Endothelial cell of umbilical vein (primary cell): ENCODE data around the gene WLS.

Experiments used
- EZH2 ChIP-seq: IDR thresholded peaks from 2 replicates; pipeline ENCODE4 v1.6.1; 2012; ENCODE audit warnings: borderline replicate concordance, low read depth, mild to moderate bottlenecking, moderate library complexity, low read length, inconsistent platforms; ENCODE audit not compliant: severe bottlenecking
- FOS ChIP-seq: IDR thresholded peaks from 2 replicates; pipeline ENCODE4 v1.6.1; 2011; ENCODE audit warnings: mild to moderate bottlenecking, low read length, moderate library complexity, borderline replicate concordance; ENCODE audit not compliant: insufficient read depth
- GATA2 ChIP-seq: IDR thresholded peaks from 2 replicates; pipeline ENCODE4 v1.7.0; 2011; ENCODE audit warnings: low read depth, mild to moderate bottlenecking, moderate library complexity, mixed read lengths, low read length; ENCODE audit not compliant: insufficient read length, insufficient read depth
- JUN ChIP-seq: IDR thresholded peaks from 2 replicates; pipeline ENCODE4 v1.6.1; 2011; ENCODE audit warnings: borderline replicate concordance, low read depth; ENCODE audit not compliant: insufficient read length, insufficient read depth
- MYC ChIP-seq: IDR thresholded peaks from one replicate; pipeline ENCODE4 v1.6.1; 2011; ENCODE audit warnings: mild to moderate bottlenecking, low read depth, low read length
- POLR2A ChIP-seq: IDR thresholded peaks from 2 replicates; pipeline ENCODE4 v1.6.1; 2012; ENCODE audit warnings: low read depth, mild to moderate bottlenecking, control low read depth, low read length
- POLR2AphosphoS5 ChIP-seq: IDR thresholded peaks from 2 replicates; pipeline ENCODE4 v1.6.1; 2012; ENCODE audit warnings: low read depth, mild to moderate bottlenecking, control low read depth, low read length, moderate library complexity; ENCODE audit not compliant: insufficient read depth
- TF ChIP-seq, protein P1 (sequence below), 2 donors: IDR thresholded peaks; 1 replicate in 1 of 2; 2 replicates in 1 of 2; pipeline ENCODE4 v1.5.1; 2011; ENCODE audit warnings: low read length in 2 of 2, mild to moderate bottlenecking in 2 of 2, moderate library complexity in 2 of 2, control low read depth in 1 of 2, inconsistent platforms in 1 of 2, low read depth in 1 of 2; ENCODE audit not compliant: insufficient read depth in 1 of 2; ENCODE audit errors: extremely low read depth in 1 of 2
- TF ChIP-seq, protein P2 (sequence below): IDR thresholded peaks from 2 replicates; pipeline ENCODE4 v1.6.1; 2011; ENCODE audit not compliant: insufficient read depth, insufficient read length

DNA sequence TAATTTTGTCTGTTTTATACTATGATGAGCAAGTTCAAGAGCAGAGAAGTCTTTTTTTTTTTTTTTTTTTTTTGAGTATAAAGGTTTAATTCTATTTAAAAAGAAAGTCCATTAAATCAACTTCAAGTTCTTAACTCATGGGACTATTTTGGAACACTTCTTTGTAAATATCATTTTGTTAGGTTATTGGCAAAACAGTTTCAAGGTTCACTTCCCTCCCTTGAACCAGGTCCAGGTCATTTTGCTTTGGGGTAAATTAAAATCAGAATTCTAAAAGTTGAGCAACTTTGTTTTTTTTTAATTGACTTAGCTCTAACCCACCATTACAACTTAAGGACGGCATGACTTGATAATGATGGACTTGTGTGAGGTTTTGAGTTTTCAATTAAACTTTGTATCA, 72.3 kb downstream of the WLS start:
- TF ChIP-seq, protein P1, sequence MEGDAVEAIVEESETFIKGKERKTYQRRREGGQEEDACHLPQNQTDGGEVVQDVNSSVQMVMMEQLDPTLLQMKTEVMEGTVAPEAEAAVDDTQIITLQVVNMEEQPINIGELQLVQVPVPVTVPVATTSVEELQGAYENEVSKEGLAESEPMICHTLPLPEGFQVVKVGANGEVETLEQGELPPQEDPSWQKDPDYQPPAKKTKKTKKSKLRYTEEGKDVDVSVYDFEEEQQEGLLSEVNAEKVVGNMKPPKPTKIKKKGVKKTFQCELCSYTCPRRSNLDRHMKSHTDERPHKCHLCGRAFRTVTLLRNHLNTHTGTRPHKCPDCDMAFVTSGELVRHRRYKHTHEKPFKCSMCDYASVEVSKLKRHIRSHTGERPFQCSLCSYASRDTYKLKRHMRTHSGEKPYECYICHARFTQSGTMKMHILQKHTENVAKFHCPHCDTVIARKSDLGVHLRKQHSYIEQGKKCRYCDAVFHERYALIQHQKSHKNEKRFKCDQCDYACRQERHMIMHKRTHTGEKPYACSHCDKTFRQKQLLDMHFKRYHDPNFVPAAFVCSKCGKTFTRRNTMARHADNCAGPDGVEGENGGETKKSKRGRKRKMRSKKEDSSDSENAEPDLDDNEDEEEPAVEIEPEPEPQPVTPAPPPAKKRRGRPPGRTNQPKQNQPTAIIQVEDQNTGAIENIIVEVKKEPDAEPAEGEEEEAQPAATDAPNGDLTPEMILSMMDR (IDR thresholded peaks at IDR 0.05; ENCODE audit: extremely low read depth in 1 of 2, insufficient read depth in 1 of 2, low read depth in 1 of 2, low read length in 2 of 2) = no peak
- TF ChIP-seq POLR2AphosphoS5 (no peak), MYC (no peak), POLR2A (no peak), EZH2 (no peak), GATA2 (no peak), FOS (no peak), JUN (no peak)
- TF ChIP-seq, protein P2, sequence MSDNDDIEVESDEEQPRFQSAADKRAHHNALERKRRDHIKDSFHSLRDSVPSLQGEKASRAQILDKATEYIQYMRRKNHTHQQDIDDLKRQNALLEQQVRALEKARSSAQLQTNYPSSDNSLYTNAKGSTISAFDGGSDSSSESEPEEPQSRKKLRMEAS = no peak
